ENCODE results near the gene BRCA1.

BRCA1 gene

GRCh38 chr17:42997984-42998938 is 126.9 kb downstream of the BRCA1 start, which contains the start of gene RPL27:
Gene RPL27, plus strand, starts transcription at chr17:42998419. Its CDS starts 332 bp downstream, at chr17:42998751.
- FAIRE-seq (peak; percentile 58), DNase-seq (ENCODE audit: insufficient read length, low spot score) (peak; percentile 62)
- TF ChIP-seq, protein P1, sequence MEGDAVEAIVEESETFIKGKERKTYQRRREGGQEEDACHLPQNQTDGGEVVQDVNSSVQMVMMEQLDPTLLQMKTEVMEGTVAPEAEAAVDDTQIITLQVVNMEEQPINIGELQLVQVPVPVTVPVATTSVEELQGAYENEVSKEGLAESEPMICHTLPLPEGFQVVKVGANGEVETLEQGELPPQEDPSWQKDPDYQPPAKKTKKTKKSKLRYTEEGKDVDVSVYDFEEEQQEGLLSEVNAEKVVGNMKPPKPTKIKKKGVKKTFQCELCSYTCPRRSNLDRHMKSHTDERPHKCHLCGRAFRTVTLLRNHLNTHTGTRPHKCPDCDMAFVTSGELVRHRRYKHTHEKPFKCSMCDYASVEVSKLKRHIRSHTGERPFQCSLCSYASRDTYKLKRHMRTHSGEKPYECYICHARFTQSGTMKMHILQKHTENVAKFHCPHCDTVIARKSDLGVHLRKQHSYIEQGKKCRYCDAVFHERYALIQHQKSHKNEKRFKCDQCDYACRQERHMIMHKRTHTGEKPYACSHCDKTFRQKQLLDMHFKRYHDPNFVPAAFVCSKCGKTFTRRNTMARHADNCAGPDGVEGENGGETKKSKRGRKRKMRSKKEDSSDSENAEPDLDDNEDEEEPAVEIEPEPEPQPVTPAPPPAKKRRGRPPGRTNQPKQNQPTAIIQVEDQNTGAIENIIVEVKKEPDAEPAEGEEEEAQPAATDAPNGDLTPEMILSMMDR (IDR thresholded peaks at IDR 0.05; ENCODE audit: insufficient read depth, missing control alignments): peak; percentile 89

DNA sequence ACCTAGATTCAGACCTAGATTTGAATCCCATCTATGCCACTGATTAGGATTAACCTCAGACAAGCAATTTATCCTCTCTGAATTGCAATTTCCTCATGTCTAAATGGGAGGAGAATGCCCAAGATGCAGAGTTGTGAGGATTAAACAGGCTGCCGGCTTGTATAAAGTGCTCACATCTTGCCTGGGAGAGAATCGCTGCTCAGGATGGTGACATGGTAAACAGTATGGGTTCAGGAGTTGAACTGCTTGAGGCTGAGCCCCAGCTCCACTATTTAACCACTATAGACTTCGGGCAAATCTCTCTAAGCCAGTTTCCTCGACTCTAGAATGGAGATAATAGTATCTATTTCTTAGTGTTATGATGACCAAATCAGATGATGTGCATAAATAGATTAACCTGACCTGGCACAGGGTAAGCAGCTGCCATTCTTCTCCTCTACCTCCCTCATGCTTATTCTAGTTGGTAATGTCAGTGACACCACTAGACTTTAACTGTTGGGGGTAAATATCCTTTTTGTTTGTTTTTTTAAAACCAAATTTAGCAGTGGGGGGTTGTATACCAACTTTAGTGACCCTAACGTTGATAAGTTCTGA is 127.7 kb downstream of the BRCA1 start:
- no peak for DNase-seq (ENCODE audit: insufficient read length, low spot score)
- no peak for FAIRE-seq
- TF ChIP-seq, protein P1 (IDR thresholded peaks at IDR 0.05; ENCODE audit: insufficient read depth, missing control alignments): no peak
